ENCODE results near the gene CD72.
A peak's percentile ranks its signal among the peaks of the same experiment; 100 is the strongest.
"Not testable (repeated sequence)": the region's sequence is repeated elsewhere in the genome, so short reads cannot be mapped to it uniquely, and the experiment has no call there.

Gene CD72

GRCh38 chr9:35603506-35603985 lies 14.7 kb downstream of the CD72 start:
- Histone ChIP-seq H3K4me3 (ENCODE audit: low read depth in 1 of 2, low read length in 1 of 2) (peak overlapping the region; percentile 76 to 87), H3K36me3 (peaks cover 7% of the 10 kb centered on the region), H3K9me3 (no peaks in the 10 kb centered on the region), H3K27ac (peak overlapping the region; percentile 84), H3K4me1 (ENCODE audit: control insufficient read depth in 1 of 2, insufficient read depth in 1 of 2, low read depth in 1 of 2, low read length in 1 of 2) (peaks cover 21 to 28% of the 10 kb centered on the region in 2 experiments), H3K27me3 (no peaks in the 10 kb centered on the region)
- TF ChIP-seq CTCF (IDR thresholded peaks at IDR 0.05): no peak

- no peak for TF ChIP-seq CTCF (IDR thresholded peaks at IDR 0.05)
- H3K27ac ChIP-seq: no peak overlapping the region
- H3K27me3 ChIP-seq: no peaks in the 10 kb centered on the region
- no peaks in the 10 kb centered on the region for H3K9me3 ChIP-seq
- H3K4me1 ChIP-seq (ENCODE audit: control insufficient read depth in 1 of 2, insufficient read depth in 1 of 2, low read depth in 1 of 2, low read length in 1 of 2): peaks cover 14 to 16% of the 10 kb centered on the region in 2 experiments
- no peak overlapping the region for H3K4me3 ChIP-seq (ENCODE audit: low read depth in 1 of 2, low read length in 1 of 2)
- H3K36me3 ChIP-seq: no peaks in the 10 kb centered on the region
Measured at GRCh38 chr9:35599763-35600604, 18.2 kb downstream of the CD72 start.

GRCh38 chr9:35598866-35599590 lies 19.2 kb downstream of the CD72 start:
- Histone ChIP-seq H3K4me1 (ENCODE audit: control insufficient read depth in 1 of 2, insufficient read depth in 1 of 2, low read depth in 1 of 2, low read length in 1 of 2) (peaks cover 7 to 9% of the 10 kb centered on the region in 2 experiments), H3K27me3 (no peaks in the 10 kb centered on the region), H3K27ac (no peak overlapping the region), H3K4me3 (ENCODE audit: low read depth in 1 of 2, low read length in 1 of 2) (no peak overlapping the region), H3K9me3 (peaks cover under 1% of the 10 kb centered on the region), H3K36me3 (no peaks in the 10 kb centered on the region)
- TF ChIP-seq CTCF (IDR thresholded peaks at IDR 0.05): no peak

GRCh38 chr9:35596907-35597306 lies 21.3 kb downstream of the CD72 start:
- H3K27me3 ChIP-seq; H3K27ac ChIP-seq; H3K4me1 ChIP-seq (ENCODE audit: control insufficient read depth in 1 of 2, insufficient read depth in 1 of 2, low read depth in 1 of 2, low read length in 1 of 2); H3K36me3 ChIP-seq; H3K4me3 ChIP-seq (ENCODE audit: low read depth in 1 of 2, low read length in 1 of 2); H3K9me3 ChIP-seq: not testable (repeated sequence)

- no peak for TF ChIP-seq CTCF (IDR thresholded peaks at IDR 0.05)
- H3K36me3 ChIP-seq: no peaks in the 10 kb centered on the region
- no peaks in the 10 kb centered on the region for H3K27me3 ChIP-seq
- H3K27ac ChIP-seq: no peak overlapping the region
- H3K9me3 ChIP-seq: peaks cover 5% of the 10 kb centered on the region
- no peak overlapping the region for H3K4me3 ChIP-seq (ENCODE audit: low read depth in 1 of 2, low read length in 1 of 2)
- H3K4me1 ChIP-seq (ENCODE audit: control insufficient read depth in 1 of 2, insufficient read depth in 1 of 2, low read depth in 1 of 2, low read length in 1 of 2): no peaks in the 10 kb centered on the region
Measured at GRCh38 chr9:35594471-35594870, 23.7 kb downstream of the CD72 start.

GRCh38 chr9:35593581-35593980 lies 24.6 kb downstream of the CD72 start:
- Histone ChIP-seq H3K9me3 (peaks cover 5% of the 10 kb centered on the region), H3K4me1 (ENCODE audit: control insufficient read depth in 1 of 2, insufficient read depth in 1 of 2, low read depth in 1 of 2, low read length in 1 of 2) (no peaks in the 10 kb centered on the region), H3K27ac (no peak overlapping the region), H3K36me3 (no peaks in the 10 kb centered on the region), H3K27me3 (no peaks in the 10 kb centered on the region), H3K4me3 (ENCODE audit: low read depth in 1 of 2, low read length in 1 of 2) (no peak overlapping the region)
- TF ChIP-seq CTCF (IDR thresholded peaks at IDR 0.05): no peak

GRCh38 chr9:35588506-35588905 lies 29.7 kb downstream of the CD72 start:
- not testable (repeated sequence) for H3K36me3 ChIP-seq

GRCh38 chr9:35584681-35585080 lies 33.5 kb downstream of the CD72 start:
- H3K27me3 ChIP-seq; H3K27ac ChIP-seq; H3K4me3 ChIP-seq (ENCODE audit: low read depth in 1 of 2, low read length in 1 of 2); H3K36me3 ChIP-seq; H3K4me1 ChIP-seq (ENCODE audit: control insufficient read depth in 1 of 2, insufficient read depth in 1 of 2, low read depth in 1 of 2, low read length in 1 of 2): not testable (repeated sequence)
- H3K9me3 ChIP-seq: peaks cover 13% of the 10 kb centered on the region

More at GRCh38 chr9:35588506-35588905, 29.7 kb downstream of the CD72 start:
- not testable (repeated sequence) for H3K4me1 ChIP-seq (ENCODE audit: control insufficient read depth in 1 of 2, insufficient read depth in 1 of 2, low read depth in 1 of 2, low read length in 1 of 2); H3K9me3 ChIP-seq; H3K27me3 ChIP-seq; H3K27ac ChIP-seq; H3K4me3 ChIP-seq (ENCODE audit: low read depth in 1 of 2, low read length in 1 of 2)

Data from neutrophil (primary cell).